NCI-H146 treated with DMSO at 0.1 percent for 48 hours (cell line): ENCODE data around the gene TEX29.

Source experiments
- DNase-seq: peaks from one replicate; lab custom pipeline; 2025; ENCODE audit not compliant: unreplicated experiment; lab: John Stamatoyannopoulos, UW

Gene TEX29

DNA sequence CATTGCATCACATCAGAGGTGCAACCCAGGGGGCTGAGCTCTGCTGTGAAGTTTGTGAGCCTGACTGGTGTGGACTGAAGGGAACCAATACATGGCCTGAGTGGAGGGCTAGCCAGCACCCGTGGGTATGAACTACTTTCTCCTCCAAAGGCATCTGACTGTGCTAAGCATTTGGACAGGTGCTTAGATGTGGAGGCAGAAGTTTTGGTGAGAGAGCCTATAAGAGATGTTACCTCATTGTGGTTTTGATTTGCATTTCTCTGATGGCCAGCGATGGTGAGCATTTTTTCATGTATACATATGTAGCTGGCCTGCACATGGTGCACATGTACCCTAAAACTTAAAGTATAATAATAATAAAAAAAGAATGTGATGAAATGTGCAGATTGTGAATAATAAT, 46.9 kb downstream of the TEX29 start:
- no peak for DNase-seq

GRCh38 chr13:111368091-111368490, 47.6 kb downstream of the TEX29 start:
- DNase-seq = no peak

GRCh38 chr13:111370147-111370546, 49.7 kb downstream of the TEX29 start:
- DNase-seq = no peak

GRCh38 chr13:111370570-111371535, 50.4 kb downstream of the TEX29 start:
- no peak for DNase-seq

GRCh38 chr13:111371720-111372119, 51.3 kb downstream of the TEX29 start:
- no peak for DNase-seq

DNA sequence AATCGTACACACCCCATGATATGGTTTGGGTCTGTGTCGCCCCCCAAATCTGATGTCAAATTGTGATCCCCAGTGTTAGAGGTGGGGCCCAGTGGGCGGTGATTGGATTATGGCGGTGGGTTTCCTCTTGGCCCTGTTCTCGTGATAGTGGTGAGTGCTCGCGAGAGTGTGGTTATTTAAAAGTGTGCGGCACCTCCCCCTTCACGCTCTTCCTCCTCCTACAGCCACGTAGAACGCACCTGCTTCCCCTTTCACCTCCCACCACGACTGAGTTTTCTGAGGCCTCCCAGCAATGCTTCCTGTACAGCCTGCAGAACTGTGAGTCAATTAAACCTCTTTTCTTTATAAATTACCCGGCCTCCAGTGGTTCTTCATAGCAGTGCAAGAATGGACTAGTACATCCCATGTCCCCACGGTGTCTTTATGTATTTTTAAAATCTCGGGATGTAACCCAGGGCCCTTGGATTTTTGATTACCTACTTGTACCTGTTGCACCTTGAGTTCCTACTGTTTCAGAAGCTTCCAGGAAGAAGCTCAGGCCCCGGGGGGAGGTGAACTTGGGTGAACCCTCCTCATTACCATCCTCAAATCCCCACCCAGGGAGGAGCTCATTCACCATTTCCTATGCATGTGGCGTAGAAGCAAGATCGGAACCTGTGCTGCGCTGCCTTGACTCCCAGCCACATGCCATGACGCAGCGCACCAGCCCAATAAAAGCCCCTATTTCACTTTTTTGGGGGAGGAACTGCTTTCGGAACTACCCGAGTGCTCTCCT, 52.4 kb downstream of the TEX29 start:
- DNase-seq = no peak

GRCh38 chr13:111373486-111373885, 53.0 kb downstream of the TEX29 start:
- DNase-seq = no peak

- no peak for DNase-seq
Observed at GRCh38 chr13:111380431-111380830, 60.0 kb downstream of the TEX29 start.

DNA sequence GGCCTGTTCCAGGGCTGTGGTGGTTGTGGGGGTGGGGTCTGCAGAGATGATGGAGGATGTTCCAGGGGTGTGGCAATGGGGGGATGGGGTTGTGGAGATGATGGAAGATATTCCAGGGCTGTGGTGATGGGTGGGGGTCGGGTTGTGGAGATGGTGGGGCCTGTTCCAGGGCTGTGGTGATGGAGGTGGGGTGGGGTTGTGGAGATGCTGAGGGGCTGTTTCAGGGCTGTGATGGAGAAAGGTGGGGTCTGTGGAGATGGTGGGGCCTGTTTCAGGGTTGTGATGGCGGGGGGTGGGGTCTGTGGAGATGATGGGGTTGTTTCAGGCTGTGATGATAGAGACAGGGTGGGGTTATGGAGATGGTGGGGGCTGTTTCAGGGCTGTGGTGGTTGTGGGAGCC, 62.0 kb downstream of the TEX29 start:
- no peak for DNase-seq

- DNase-seq = no peak
Observed at GRCh38 chr13:111382877-111383276, 62.4 kb downstream of the TEX29 start.

DNA sequence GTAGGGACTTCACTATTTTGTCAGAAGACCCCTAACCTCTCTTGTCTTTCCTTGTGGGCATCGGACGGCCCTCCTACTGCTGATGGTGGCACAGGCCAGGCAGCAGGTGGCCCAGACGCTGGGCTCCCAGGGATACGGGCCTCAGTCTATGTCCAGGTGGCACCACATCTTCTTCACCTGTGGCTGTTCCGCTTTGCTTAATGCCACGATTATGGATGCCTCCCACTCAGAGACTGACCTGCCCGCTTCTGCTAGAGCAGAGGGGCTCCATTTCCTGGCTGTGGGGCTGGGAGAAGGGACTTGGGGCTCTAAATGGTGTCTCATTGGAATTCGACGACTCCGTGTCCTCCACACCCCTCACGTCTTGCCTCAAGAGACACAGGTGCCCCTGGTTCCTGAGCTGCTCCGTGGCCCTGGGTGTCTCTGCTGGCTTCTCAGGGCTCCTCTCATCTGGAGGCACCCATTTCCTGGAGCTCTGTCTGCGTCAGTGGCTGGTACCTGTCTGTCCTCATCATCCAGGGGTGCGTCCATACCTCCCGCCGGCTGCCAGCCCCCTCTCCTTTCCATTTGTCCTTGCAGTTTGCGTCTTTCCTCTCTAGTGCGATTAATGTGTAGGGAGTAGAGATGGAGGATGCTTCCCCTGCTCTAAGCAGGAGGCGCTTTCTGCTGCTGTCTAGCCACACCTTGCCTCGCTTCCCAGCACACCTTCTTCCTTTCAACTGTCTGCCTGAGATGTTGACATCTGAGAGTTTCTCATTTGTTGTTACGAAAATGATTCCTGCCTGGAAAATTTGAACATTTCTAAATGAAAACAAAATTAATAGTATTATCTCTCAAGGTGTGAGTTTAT, 63.4 kb downstream of the TEX29 start:
- DNase-seq = no peak

GRCh38 chr13:111384441-111385182, 64.2 kb downstream of the TEX29 start:
- no peak for DNase-seq

DNA sequence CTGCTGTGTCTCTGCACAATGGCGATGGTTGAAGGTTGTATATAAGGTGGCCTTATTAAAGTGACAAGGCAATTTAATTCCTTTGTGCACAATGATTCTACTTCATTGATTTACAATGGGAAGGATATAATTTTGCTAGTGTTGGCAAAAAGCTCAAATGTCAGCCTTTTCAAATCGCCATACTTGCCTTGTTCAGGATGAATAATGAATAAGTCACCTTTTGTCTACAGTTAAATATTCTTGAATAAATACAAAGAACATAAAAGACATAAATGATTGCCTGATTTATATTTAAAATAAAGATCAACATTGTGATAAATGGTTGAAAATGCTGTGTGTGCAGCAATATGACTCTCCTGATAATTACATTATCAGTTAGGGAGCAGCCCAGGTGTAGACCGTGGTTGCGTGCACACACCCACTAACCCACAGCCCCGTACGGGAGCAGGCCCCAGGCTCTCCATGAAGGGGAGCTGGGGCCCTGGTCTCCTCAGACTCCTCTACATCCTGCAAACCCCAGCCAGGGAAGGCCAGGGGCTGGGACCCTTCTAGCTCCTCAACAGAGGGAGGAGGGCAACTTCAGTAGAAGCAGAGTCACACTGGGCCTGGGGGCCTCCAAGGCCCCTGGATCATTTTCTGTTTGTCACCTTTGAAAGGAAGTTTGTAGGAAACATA, 64.9 kb downstream of the TEX29 start:
- DNase-seq = peak; percentile 80

- DNase-seq = no peak
Observed at GRCh38 chr13:111387026-111387871, 66.8 kb downstream of the TEX29 start.

- no peak for DNase-seq
Observed at GRCh38 chr13:111387945-111388600, 67.6 kb downstream of the TEX29 start.

GRCh38 chr13:111388851-111389500, 68.5 kb downstream of the TEX29 start:
- DNase-seq = no peak

GRCh38 chr13:111389621-111390521, 69.4 kb downstream of the TEX29 start:
- DNase-seq = no peak
